Measurements from ENCODE around the gene SPOPL. TPM values are rescaled to one million over a fixed set of nuclear protein-coding genes. Genes with fewer than 3 reads are reported as not detected.

The SPOPL gene
- total and polyA plus RNA-seq, 10 of the 15 experiments (the other 5 are each of a cell fraction or from before 2014, with no cell fraction given), result 4.0 to 25.0 (median 11.5) TPM

DNA sequence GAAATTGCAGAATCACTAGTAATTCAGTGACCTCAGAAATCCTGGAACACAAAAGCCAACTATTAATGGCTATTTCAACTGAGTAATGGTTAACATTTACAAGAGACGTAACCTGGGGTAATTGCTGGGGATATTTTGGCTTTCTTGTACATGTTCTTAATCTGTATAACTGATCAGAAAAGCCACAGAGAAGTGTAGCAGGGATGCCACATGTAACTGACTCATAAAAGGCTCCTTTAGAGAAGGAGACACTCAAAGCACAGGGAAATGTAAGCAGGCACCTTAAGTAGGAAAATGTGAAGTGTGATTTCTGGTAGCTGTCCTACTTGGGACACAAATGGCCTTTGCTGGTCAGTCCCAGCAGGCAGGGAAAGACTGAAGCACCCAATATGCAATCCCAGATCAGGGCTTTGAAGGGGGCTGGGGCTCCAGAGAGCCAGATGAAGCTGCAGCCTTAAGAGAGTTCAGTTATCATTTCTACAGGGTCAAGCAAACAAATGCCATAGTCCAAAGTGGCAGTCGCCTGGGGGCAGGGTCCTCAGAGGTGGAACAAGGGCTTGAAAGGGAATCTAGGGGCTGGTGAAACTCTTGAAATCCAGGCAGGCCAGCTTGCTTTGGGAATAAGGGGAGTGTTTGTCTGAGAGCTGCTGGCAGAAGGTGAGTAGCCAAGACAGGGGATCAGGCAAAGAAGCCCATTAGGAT lies 7.2 kb upstream of the SPOPL start:
- ChIA-PET SMC1A (ENCODE audit: uncharacterized antibody, unreplicated experiment) (interaction anchor here (0.6 to 2.0 kb wide), 2 partner anchors 14 to 20 kb away, joined by 3 to 5 read pairs; no protein-coding TSS in a partner anchor), POLR2A (no interaction called here), RAD21 (ENCODE audit: unreplicated experiment) (interaction anchor here (1.0 kb wide), 1 partner anchor 222 kb away, joined by 3 read pairs; no protein-coding TSS in a partner anchor), CTCF (no interaction called here)
- BruUV-seq (replicated peaks), result no TSS peak
- Histone ChIP-seq H3K27ac (ENCODE audit: control insufficient read depth, insufficient read depth) (no peak overlapping the region), H3K79me2 (ENCODE audit: control insufficient read depth, insufficient read depth, low read length) (no peaks in the 10 kb centered on the region), H3K4me3 (no peak overlapping the region), H2AFZ (ENCODE audit: control insufficient read depth, low read depth, low read length) (no peak overlapping the region), H3K4me1 (ENCODE audit: control insufficient read depth, insufficient read depth, low read length) (no peaks in the 10 kb centered on the region), H4K20me1 (ENCODE audit: control insufficient read depth, insufficient read depth) (no peaks in the 10 kb centered on the region), H3K9me3 (replicated peaks; ENCODE audit: control insufficient read depth, insufficient read depth, low read length) (no peaks in the 10 kb centered on the region), H3K9ac (ENCODE audit: control insufficient read depth, insufficient read depth, low read length) (no peak overlapping the region), H3K27me3 (replicated peaks in 1 of 2; ENCODE audit: control insufficient read depth in 2 of 2, insufficient read depth in 2 of 2, low read length in 1 of 2) (no peaks in the 10 kb centered on the region), H3K36me3 (ENCODE audit: control insufficient read depth in 2 of 2, insufficient read depth in 2 of 2, low read length in 1 of 2) (peaks cover 0 to 2% of the 10 kb centered on the region in 2 experiments; a peak in 1 of 4 replicates), H3K4me2 (ENCODE audit: control insufficient read depth, insufficient read depth) (no peak overlapping the region)
- intact Hi-C loops (cut with micrococcal nuclease; ENCODE audit: unreplicated experiment), result no loop called here
- no peak for DNase-seq (ENCODE audit: low read depth, low spot score)
- in situ Hi-C loops (cut with MboI), result no loop called here
- 98% methylated on average over 2 of the region's 2 CpGs for WGBS (ENCODE audit: insufficient coverage, insufficient replicate concordance, low lambda C conversion rate, missing lambda C conversion rate)
- FAIRE-seq, result no peak
- no peak for ATAC-seq
- TF ChIP-seq NFYB (IDR thresholded peaks at IDR 0.05; ENCODE audit: insufficient read depth, low read depth, low read length), result no peak
- no peak for TF ChIP-seq RCOR1 (conservative IDR thresholded peaks at IDR 0.05; ENCODE audit: low read depth, low read length)
- TF ChIP-seq NR2F1 (conservative IDR thresholded peaks at IDR 0.05), result no peak
- TF ChIP-seq, protein P1, sequence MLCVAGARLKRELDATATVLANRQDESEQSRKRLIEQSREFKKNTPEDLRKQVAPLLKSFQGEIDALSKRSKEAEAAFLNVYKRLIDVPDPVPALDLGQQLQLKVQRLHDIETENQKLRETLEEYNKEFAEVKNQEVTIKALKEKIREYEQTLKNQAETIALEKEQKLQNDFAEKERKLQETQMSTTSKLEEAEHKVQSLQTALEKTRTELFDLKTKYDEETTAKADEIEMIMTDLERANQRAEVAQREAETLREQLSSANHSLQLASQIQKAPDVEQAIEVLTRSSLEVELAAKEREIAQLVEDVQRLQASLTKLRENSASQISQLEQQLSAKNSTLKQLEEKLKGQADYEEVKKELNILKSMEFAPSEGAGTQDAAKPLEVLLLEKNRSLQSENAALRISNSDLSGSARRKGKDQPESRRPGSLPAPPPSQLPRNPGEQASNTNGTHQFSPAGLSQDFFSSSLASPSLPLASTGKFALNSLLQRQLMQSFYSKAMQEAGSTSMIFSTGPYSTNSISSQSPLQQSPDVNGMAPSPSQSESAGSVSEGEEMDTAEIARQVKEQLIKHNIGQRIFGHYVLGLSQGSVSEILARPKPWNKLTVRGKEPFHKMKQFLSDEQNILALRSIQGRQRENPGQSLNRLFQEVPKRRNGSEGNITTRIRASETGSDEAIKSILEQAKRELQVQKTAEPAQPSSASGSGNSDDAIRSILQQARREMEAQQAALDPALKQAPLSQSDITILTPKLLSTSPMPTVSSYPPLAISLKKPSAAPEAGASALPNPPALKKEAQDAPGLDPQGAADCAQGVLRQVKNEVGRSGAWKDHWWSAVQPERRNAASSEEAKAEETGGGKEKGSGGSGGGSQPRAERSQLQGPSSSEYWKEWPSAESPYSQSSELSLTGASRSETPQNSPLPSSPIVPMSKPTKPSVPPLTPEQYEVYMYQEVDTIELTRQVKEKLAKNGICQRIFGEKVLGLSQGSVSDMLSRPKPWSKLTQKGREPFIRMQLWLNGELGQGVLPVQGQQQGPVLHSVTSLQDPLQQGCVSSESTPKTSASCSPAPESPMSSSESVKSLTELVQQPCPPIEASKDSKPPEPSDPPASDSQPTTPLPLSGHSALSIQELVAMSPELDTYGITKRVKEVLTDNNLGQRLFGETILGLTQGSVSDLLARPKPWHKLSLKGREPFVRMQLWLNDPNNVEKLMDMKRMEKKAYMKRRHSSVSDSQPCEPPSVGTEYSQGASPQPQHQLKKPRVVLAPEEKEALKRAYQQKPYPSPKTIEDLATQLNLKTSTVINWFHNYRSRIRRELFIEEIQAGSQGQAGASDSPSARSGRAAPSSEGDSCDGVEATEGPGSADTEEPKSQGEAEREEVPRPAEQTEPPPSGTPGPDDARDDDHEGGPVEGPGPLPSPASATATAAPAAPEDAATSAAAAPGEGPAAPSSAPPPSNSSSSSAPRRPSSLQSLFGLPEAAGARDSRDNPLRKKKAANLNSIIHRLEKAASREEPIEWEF (IDR thresholded peaks at IDR 0.05; ENCODE audit: insufficient replicate concordance, low read depth, low read length), result no peak
- no peak for TF ChIP-seq SP1 (IDR thresholded peaks at IDR 0.05; ENCODE audit: low read depth, low read length)
- TF ChIP-seq PML (IDR thresholded peaks at IDR 0.05; ENCODE audit: low read length), result no peak
- TF ChIP-seq TAF1 (IDR thresholded peaks at IDR 0.05; ENCODE audit: borderline replicate concordance, low read depth, low read length), result no peak
- no peak for TF ChIP-seq EGR1 (IDR thresholded peaks at IDR 0.05; ENCODE audit: borderline replicate concordance in 1 of 2, low read depth in 2 of 2, low read length in 2 of 2)
- no peak for TF ChIP-seq BCL11A (IDR thresholded peaks at IDR 0.05; ENCODE audit: low read depth, low read length)
